HG03575 (cell line): ENCODE data around the gene STK26.
"Not testable (repeated sequence)": the region's sequence is repeated elsewhere in the genome, so short reads cannot be mapped to it uniquely, and the experiment has no call there.

Experiments used
- ATAC-seq: cut with Tn5 transposase; IDR thresholded peaks from one replicate; pipeline ENCODE4 v1.9.1; 2021; ENCODE audit not compliant: unreplicated experiment, insufficient number of reproducible peaks, low FRiP score; ENCODE audit errors: extremely low read depth

Gene STK26

DNA sequence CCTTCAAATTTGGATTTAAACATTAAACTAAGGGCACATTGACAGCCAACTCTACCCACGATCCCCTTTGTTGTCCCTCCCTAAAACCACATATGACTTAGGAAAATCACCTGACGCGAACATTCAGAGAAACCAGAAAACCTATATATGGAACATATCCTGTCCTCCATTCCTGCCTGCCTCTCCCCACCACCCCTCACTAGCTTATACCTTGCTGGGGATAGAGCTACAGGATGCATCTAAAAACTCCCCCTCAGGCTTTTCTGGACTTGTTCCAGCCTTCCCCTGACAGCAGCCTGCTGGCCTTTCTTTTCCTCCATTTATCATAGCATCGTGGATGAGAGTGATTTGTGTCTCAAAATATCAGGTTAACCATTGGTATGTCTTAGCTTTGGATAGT lies 8.8 kb downstream of the STK26 start:
- no peak for ATAC-seq

DNA sequence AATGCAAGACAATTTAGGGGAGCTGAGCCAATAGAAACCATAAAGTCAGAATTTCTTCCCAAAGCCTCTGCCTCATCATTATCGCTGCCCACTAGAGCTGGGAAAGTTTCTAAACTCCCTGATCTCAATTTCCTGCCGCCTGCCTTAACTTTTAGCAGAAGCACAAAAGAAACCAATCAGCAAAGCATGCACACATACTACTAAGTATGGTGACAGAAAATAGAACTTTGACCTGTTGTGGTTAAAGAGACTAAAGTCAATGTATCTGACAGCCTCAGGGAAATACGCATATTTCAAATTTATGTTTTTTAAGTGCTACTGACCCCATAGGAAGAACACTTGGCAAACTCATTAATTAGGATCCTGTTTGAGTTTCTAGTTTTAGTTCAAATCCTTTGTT lies 10.1 kb downstream of the STK26 start:
- no peak for ATAC-seq

DNA sequence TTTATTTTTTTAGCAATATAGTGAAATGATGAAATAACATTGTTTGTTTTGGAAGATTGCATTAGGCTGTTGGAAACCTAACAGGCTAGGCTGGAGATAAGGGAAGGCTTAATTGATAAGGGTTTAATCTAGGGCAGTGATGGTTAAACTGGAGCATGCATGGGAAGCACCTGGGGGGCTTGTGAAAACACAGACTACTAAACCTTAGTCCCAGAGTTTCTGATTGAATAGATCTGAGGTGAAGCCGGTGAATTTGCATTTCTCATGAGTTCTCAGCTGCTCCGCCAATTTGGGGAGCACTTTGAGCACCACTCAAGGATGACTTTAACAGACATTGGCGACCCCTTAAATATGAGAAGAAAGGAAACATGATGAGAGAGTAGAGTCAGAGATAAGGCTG lies 11.5 kb downstream of the STK26 start:
- no peak for ATAC-seq

DNA sequence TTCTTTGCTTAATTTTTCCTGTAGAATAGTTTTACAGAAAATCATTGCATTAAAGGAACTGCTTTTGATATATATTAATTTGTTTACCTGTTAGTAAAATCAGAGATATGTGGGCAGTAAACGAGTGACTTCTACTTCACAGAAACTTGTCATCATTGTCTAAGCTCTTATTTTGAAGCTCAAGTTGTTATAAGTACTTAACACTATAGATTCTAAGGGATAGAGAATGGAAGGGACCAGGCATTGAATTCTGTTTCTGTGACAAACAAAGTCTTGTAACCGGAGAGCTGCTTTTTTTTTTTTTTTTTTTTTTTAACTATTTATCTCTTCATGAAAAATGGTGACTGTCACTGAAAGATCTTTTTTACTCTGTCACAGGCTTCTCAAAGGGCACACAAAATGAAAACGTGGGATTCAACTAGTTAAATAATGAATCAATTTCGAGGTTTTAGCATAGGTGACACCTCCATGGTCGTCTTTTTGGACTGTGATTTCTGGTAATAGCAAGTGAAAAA lies 14.4 kb downstream of the STK26 start:
- ATAC-seq: no peak

DNA sequence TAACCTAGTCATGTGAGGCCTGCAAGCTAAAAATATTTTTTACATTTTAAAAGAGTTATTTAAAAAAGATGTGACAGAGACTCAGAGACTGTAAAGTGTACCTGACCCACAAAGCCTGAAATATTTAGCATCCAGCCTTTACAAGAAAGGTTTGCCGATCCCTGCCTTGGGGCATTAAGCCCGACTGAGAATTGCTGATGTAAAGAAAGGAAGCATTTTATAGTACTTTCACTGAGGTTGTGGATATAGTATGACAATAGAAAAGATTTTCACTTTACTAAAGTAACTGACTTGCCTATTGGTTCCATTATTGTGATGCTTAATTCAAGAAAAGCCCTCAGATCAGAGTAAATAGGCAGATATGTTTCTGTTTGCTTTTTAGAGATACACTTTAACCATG lies 17.0 kb downstream of the STK26 start:
- no peak for ATAC-seq

DNA sequence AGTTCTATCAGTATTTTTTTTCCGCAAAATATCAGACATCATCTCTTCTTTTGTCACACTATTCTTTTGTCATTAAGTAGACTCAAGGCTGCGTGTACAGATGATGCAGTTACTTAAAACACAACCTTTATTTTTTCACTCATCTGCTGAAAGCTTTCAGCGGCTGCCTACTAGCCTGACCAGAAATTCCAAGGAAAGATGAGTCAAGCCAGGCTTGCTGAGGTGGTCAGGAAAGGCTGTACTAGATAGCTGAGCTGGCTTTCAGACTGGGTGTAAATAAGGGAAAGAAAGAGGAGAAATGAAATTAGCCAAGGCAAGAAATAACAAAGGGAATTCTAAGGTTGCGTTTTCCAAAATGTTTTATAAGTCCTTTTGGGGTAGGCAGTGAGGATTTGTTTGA lies 17.9 kb downstream of the STK26 start:
- ATAC-seq: no peak

DNA sequence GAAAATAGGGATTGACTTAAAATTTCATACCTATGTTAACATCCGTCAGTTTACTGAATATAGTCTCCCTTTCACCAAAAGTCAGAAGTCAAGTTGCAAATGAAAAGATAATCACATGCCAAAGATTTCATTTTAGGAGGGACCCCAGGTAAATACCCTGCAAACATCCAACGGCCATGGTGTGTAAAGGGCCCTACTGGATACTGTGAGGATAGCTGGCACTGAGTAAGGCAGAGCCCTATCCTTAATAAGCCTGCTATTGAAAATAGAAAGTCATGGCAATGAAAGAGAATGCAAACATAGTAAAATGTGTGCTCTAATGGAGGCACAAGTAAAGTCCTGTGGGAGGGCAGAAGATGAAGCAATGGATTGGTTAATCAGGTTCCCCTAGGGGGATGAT lies 20.9 kb downstream of the STK26 start:
- no peak for ATAC-seq

DNA sequence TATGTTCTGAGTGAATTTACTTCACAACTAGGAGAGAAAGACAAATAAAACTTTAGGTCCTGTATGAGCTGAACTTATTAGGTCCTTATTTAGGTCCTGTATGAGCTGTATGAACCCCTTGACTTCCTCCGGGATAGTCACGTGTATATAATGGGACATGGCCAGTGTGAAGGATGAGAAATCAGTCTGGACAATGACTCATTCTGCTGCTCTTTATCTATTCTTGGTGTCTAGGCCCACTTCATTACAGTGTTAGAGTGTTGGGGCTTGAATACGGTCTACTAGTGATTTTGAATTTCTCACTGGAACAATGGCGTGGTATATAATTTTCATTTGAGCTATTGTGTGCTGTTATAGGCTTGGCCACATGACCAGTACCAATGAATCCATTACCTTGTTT lies 21.9 kb downstream of the STK26 start:
- ATAC-seq: no peak

DNA sequence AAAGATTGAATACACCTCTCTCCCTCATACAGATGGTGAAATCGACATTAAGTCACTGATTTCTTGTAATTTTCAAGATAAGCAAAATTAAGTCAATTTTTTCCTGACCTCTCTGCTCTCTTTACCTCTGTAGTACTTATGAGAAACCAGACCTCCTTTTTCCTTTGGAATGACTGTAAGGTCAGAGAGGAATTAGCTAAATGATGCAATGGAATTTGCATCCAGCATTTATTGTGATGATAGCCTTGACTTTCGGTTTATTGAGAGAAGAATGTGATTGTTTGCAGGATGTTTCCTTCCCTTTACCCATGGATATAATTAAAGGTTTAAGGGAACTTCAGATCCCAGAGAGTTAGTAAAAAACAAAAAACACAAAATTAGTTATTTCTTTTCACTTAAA lies 22.4 kb downstream of the STK26 start:
- no peak for ATAC-seq

DNA sequence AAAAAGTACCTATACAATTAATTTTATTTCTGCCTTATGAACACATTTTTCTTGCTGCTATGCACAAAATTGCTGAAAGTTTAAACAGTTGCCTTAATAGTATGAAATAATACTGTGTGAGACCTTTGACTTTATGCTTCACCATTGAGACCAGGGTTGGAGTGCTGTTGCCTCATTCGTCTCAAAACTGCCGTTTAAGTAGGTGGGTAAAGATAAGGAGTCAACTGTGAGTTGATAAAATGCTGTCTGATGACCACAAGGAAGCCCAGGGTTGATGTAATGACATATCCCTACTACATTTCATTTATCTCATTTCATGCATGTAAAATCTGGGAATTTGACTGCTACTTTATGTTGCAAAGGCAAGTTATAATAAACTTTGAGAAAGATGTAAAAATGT lies 23.4 kb downstream of the STK26 start:
- ATAC-seq: no peak

DNA sequence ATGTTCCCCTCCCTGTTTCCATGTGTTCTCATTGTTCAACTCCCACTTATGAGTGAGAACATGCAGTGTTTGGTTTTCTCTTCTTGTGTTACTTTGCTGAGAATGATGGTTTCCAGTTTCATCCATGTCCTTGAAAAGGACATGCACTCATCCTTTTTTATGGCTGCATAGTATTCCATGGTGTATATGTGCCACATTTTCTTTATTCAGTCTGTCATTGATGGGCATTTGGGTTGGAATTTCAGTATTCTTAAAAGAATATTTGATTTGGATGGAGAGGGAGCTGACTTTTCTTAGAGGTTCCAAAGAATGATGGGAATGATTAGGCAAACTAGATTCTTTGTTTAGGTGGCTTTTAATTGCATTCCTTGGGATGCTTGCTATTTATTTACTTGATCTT lies 28.7 kb downstream of the STK26 start:
- not testable (repeated sequence) for ATAC-seq

DNA sequence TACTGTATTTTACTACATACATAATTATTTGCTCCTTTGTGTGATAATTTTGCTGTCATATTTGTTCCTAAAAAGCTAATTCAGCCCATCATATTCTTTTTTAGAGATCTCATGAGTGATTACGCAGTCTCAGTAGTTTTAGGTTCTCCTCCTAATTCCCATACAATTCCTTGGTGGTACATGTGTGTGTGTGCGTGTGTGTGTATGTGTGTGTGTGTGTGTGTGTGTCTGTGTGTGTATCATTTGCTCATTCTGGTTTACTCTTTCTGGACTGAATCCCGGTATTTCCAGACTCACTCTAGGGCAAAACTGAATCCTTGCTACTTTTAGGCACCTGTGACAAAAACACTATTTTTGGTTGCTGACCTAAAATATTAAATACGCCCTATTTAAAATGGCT lies 34.9 kb downstream of the STK26 start:
- ATAC-seq: no peak

DNA sequence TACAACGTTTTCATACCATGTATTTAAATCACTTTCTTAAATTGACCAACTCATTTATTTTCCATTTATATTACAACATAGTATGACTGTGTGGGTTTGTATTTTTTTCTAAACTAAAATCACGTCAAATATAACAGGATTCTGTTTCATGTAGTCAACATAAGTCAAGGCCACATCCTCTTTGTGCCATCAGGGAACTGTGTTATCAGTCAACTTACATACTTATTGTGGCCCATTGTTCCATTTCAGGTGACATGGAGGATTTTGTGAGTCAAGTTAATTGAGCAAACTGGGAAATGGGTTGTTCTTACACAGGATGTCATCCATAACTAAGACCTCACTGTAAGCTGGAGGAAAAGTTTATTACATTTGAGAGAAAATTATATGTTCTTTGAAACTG lies 35.9 kb downstream of the STK26 start:
- no peak for ATAC-seq

DNA sequence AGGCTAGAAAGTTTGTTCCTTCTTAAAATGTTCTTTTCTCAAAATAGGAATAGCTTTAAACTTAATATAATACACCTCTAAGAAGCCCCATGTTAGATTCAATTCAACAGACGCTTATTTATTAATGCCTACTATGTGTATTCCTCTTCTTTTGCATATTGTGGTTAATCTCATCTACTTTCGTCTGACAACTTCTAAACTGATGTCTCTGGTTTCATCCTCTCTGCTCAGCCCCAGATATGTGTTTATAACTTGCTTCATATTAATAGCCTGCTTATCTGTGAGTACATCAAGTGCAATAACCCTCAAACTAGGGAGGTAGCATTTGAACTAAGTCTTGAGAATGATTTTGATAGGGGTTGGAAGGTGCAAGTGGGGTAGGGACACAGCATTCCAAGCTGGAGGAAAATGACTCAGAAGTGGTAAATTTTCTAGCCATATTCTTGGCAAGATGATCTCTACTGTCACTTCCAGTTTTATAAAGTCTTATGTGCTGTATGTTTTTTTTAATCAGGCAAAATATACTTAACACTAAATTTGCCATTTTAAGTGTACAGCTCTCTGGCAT lies 37.0 kb downstream of the STK26 start:
- no peak for ATAC-seq

DNA sequence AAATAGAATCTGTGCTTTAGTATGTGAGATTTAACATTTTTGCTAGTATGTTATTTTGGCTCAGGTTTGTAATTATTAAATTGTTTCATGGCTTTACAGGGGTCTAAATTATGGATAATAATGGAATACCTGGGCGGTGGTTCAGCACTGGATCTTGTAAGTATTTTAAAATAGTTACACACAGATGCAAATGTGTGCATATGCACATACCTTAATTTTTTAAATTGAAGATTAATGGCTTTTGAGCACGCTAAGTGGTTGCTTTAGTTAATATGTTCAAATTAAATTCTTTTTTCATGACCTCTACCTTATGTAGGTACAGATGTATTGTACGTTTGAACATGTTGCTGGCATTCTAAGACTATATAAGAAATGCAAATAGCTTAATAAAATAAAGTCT lies 40.2 kb downstream of the STK26 start:
- no peak for ATAC-seq

DNA sequence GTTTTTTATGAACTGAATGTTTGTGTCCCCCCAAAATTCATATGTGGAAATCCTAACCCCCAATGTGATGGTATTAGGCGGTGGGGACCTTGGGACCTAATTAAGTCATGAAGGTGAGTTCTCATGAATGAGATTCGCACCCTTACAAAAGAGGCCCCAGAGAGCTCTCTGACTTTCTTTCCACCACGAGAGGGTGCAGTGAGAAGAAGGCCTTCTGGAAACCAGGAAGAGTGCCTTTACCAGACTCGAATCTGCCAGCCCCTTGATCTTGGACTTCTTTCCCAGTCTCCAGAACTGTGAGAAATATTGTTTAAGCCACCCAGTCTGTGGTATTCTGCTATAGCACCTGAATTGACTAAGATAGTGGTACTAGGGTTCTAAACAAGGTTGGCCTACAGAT lies 40.8 kb downstream of the STK26 start:
- ATAC-seq: no peak

DNA sequence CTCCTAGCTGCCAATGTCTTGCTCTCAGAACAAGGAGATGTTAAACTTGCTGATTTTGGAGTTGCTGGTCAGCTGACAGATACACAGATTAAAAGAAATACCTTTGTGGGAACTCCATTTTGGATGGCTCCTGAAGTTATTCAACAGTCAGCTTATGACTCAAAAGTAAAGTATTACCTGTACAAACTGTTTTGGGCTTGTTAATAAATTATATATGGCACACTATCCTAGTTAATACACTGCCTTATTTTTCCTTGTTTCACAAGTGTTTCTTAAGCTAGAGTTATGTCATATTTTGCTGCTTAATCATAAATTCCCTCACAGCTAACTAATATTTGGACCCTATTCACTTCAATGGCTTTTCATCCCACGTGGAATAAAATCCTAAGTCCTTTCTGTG lies 45.3 kb downstream of the STK26 start:
- no peak for ATAC-seq

DNA sequence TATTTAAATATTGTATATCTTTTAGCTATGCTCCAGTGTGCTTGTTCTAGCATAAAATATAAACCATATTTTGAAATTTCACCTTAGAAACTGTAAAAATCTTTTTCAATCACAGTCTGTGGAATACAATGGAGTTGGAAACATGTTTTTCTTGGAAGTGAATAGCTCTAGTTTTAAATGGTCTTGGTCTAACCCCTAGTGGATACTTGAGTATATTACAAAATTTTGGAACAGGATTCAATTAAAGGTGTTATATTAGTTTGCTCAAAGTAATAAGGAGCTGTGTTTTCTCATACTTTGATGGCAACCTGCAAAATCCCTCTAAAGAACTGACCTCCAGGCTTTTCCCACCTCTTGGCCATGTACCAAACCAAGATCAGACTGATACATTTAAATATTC lies 48.2 kb downstream of the STK26 start:
- ATAC-seq: no peak

DNA sequence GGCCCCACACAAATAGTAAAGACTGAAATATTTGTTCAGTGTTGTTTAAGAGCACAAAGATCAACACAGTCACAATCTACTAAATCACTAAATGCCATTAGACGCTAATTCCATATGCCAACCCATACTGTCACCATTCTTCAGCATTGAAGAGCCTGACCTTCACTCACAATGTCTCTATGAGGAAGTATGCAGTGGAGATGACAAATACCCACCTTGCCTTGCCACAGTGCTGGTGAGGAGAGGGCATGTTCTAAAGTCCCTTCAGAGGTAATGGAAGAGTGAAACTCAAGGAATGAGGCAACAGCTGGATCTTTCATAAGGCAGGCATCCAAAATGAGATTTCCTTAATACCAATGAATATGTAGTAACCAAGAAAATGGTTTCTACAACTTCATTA lies 54.3 kb downstream of the STK26 start:
- no peak for ATAC-seq

DNA sequence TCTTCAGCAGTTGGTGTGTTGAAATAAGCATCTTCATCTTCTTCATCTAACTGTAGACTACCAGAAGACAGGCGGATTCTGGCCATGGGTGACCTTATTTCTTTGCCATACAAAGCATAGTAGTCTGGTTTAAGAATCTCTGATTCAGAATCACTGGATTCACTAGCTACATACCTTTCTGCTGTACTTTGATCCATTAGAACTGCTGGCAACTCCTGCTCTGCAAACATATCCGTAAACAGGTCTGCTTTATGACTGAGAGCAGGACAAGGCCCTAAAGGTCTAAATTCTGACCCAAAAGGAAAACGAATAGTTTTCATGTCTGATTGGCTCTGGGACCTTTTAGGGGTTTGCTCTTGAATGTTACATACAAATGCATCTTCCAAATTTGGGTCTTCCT lies 54.8 kb downstream of the STK26 start:
- ATAC-seq: no peak

DNA sequence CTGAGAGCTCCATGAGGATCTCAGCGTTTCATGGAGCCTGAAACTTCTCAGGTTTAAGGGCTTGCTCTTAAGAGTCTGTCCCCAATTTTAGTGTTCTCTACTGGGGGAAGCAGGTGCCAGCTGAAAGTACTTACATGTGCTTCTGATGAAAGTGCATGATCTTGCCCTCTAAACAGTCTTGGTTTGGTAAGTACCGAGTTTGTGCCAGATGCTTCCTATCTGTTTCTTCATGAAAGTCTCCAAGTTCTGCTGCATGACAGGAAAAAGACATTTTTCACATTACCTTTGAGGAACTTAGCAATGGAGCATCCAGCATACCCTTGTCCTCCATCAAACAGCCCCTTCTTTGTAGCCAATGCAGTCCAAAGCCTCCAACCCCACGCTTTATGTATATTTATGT lies 62.7 kb downstream of the STK26 start:
- ATAC-seq: no peak

DNA sequence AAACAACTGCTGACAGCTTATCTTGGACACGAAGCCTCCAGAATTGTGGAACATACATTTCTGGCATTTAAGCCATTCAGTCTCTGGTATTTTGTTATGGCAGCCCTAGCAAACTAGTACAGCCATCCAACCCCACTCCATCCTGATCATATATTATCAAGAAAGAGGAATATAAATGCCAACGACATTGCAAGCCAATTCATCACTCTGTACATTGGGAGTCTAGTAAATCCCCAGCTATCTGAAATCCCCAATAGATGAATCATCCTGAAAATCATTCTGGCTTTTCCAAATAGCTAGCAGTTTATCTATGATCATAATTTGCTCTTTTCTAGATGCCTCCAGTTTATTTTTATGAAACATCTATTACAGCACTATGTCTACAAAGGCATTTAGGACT lies 63.6 kb downstream of the STK26 start:
- no peak for ATAC-seq
